Keratinocyte (primary cell): ENCODE results near the gene NDUFS2. TPM values are rescaled to one million over a fixed set of nuclear protein-coding genes. Genes with fewer than 3 reads are reported as not detected.

Source experiments
- DNase-seq: peaks from one replicate; pipeline ENCODE4 v3.0.0-alpha.2; 2011; ENCODE audit warnings: low read depth, missing footprints, low spot score
- FAIRE-seq: peaks from 2 replicates; lab custom pipeline; 2011; peaks lifted over from hg19 to GRCh38; lab: Jason Lieb, UNC
- H2AFZ ChIP-seq: 2 replicates; pipeline ENCODE4 v1.6.0; 2012; ENCODE audit warnings: low read length, control low read depth, inconsistent platforms; ENCODE audit not compliant: control insufficient read depth
- H3K27ac ChIP-seq: 2 replicates; pipeline ENCODE4 v1.5.1; 2011; ENCODE audit warnings: low read length; ENCODE audit not compliant: control insufficient read depth, insufficient read depth
- H3K27me3 ChIP-seq: 3 replicates; pipeline ENCODE4 v1.6.0; 2011; ENCODE audit warnings: low read length; ENCODE audit not compliant: control insufficient read depth, insufficient read depth; ENCODE audit errors: extremely low read depth
- H3K36me3 ChIP-seq, 2 experiments: 2 replicates in 1 of 2; 3 replicates in 1 of 2; pipeline ENCODE4 v1.5.1; 2011; ENCODE audit warnings: low read length in 2 of 2, mild to moderate bottlenecking in 1 of 2; ENCODE audit not compliant: control insufficient read depth in 2 of 2, insufficient read depth in 2 of 2; ENCODE audit errors: extremely low read depth in 1 of 2
- H3K4me1 ChIP-seq: 3 replicates; pipeline ENCODE4 v1.5.1; 2011; ENCODE audit warnings: low read length; ENCODE audit not compliant: control insufficient read depth, insufficient read depth; ENCODE audit errors: extremely low read depth
- H3K4me2 ChIP-seq: 3 replicates; pipeline ENCODE4 v1.6.0; 2011; ENCODE audit warnings: low read depth, low read length; ENCODE audit not compliant: control insufficient read depth, insufficient read depth; ENCODE audit errors: extremely low read depth
- H3K4me3 ChIP-seq, 3 experiments: fragments of 200-600 bp in 1 of 3; sonication (generic) in 1 of 3; 2 replicates in 2 of 3; 3 replicates in 1 of 3; pipeline ENCODE4 v1.5.1; 2011 to 2016; ENCODE audit warnings: low read length in 3 of 3, mild to moderate bottlenecking in 3 of 3, control low read depth in 2 of 3, inconsistent platforms in 1 of 3, low read depth in 1 of 3, mixed read lengths in 1 of 3, mixed run types in 1 of 3, moderate library complexity in 1 of 3; ENCODE audit not compliant: control insufficient read depth in 2 of 3, insufficient read depth in 2 of 3; ENCODE audit errors: extremely low read depth in 1 of 3
- H3K79me2 ChIP-seq: 2 replicates; pipeline ENCODE4 v1.6.0; 2012; ENCODE audit warnings: low read length; ENCODE audit not compliant: control insufficient read depth, insufficient read depth
- H3K9ac ChIP-seq: 3 replicates; pipeline ENCODE4 v1.6.0; 2011; ENCODE audit warnings: low read length; ENCODE audit not compliant: control insufficient read depth, insufficient read depth; ENCODE audit errors: extremely low read depth
- H3K9me1 ChIP-seq: 3 replicates; pipeline ENCODE4 v1.6.0; 2011; ENCODE audit warnings: low read length; ENCODE audit not compliant: control insufficient read depth, insufficient read depth; ENCODE audit errors: extremely low read depth
- H3K9me3 ChIP-seq: 2 replicates; pipeline ENCODE4 v1.5.1; 2012; ENCODE audit warnings: low read depth, low read length; ENCODE audit not compliant: control insufficient read depth
- H4K20me1 ChIP-seq: 3 replicates; pipeline ENCODE4 v1.6.0; 2011; ENCODE audit warnings: low read length; ENCODE audit not compliant: control insufficient read depth, insufficient read depth; ENCODE audit errors: extremely low read depth
- CTCF ChIP-seq, 3 experiments: IDR thresholded peaks in 1 of 3; conservative IDR thresholded peaks in 1 of 3; optimal IDR thresholded peaks in 1 of 3; 2 replicates in 2 of 3; 3 replicates in 1 of 3; pipeline versions ENCODE3 to v1.5.1; 2011; ENCODE audit warnings: low read length in 3 of 3, mild to moderate bottlenecking in 3 of 3, moderate library complexity in 2 of 3, control low read depth in 1 of 3, inconsistent platforms in 1 of 3; ENCODE audit not compliant: insufficient read depth in 2 of 3; ENCODE audit errors: extremely low read depth in 1 of 3
- EZH2 ChIP-seq: IDR thresholded peaks from one replicate; pipeline ENCODE4 v1.6.1; 2012; ENCODE audit warnings: inconsistent platforms, mild to moderate bottlenecking, low read length, moderate library complexity
- dilution Hi-C: fragments of 300-500 bp; cut with MboI; formaldehyde crosslinking; loops from one replicate; pipeline ENCODE4 v1.7.0; 2020; ENCODE audit warnings: low sequenced_read_pairs; ENCODE audit not compliant: extremely low pct_ligation_motif_present
- polyA plus RNA-seq, 5 experiments: library from polyadenylated mRNA; depleted of rRNA in 3 of 5; stranded (reverse) in 3 of 5; stranded (forward) in 1 of 5; unstranded in 1 of 5; fragments of >200 nt; gene quantifications; 1 replicate in 1 of 5; 2 replicates in 3 of 5; 3 replicates in 1 of 5; pipeline versions ENCODE4 v1.2.1 to v1.2.3, GENCODE V29; 2011 to 2012; ENCODE audit warnings: missing spikeins in 2 of 5, low read depth in 1 of 5, low replicate concordance in 1 of 5

Gene NDUFS2
- polyA plus RNA-seq, 1 donor (not counting 4 experiments of a cell fraction or from before 2014, with no cell fraction given) = 136 TPM

- peak within 1 kb of the TSS; percentile 97 for H2AFZ ChIP-seq
- H3K9me1 ChIP-seq = no peaks in the 10 kb centered on the region
- H4K20me1 ChIP-seq = no peaks in the 10 kb centered on the region
- no peak for DNase-seq
- no peaks in the 10 kb centered on the region for H3K9me3 ChIP-seq
- peak within 1 kb of the TSS; percentile 99 for H3K9ac ChIP-seq
- FAIRE-seq = peak; percentile 32
- dilution Hi-C loops = no loop called here
- no peaks in the 10 kb centered on the region for H3K27me3 ChIP-seq
- peak within 1 kb of the TSS; percentile 99 for H3K27ac ChIP-seq
- peaks cover 19% of the 10 kb centered on the region for H3K4me1 ChIP-seq
- TF ChIP-seq EZH2 (no peak), CTCF (optimal IDR thresholded peaks at IDR 0.05 in 1 of 3, IDR thresholded peaks at IDR 0.05 in 1 of 3, conservative IDR thresholded peaks at IDR 0.05 in 1 of 3; ENCODE audit: extremely low read depth in 1 of 3, insufficient read depth in 2 of 3, low read length in 3 of 3) (no peak)
- peaks cover 7% of the 10 kb centered on the region for H3K79me2 ChIP-seq
- H3K36me3 ChIP-seq = peaks cover 2 to 6% of the 10 kb centered on the region in 2 experiments
- H3K4me2 ChIP-seq = peak within 1 kb of the TSS; percentile 90
- H3K4me3 ChIP-seq = peak within 1 kb of the TSS; percentile 71 to 98 (median 95)
Observed at GRCh38 chr1:161153682-161154337, 48.4 kb upstream of the NDUFS2 start, which contains the start of gene UFC1. Gene UFC1, plus strand, starts transcription at chr1:161153978. Its CDS starts 20 bp downstream, at chr1:161153998.

- H3K27me3 ChIP-seq = no peaks in the 10 kb centered on the region
- H3K36me3 ChIP-seq = peaks cover 7 to 15% of the 10 kb centered on the region in 2 experiments
- dilution Hi-C loops = no loop called here
- H3K79me2 ChIP-seq = peaks cover 21% of the 10 kb centered on the region
- no peak for FAIRE-seq
- H3K9me1 ChIP-seq = no peaks in the 10 kb centered on the region
- no peak overlapping the region for H3K4me2 ChIP-seq
- no peak overlapping the region for H2AFZ ChIP-seq
- DNase-seq = no peak
- peak overlapping the region; percentile 84 for H3K27ac ChIP-seq
- H3K9me3 ChIP-seq = no peaks in the 10 kb centered on the region
- no peak overlapping the region for H3K4me3 ChIP-seq
- peaks cover 26% of the 10 kb centered on the region for H3K4me1 ChIP-seq
- no peak overlapping the region for H3K9ac ChIP-seq
- TF ChIP-seq EZH2 = no peak
- TF ChIP-seq CTCF (optimal IDR thresholded peaks at IDR 0.05 in 1 of 3, IDR thresholded peaks at IDR 0.05 in 1 of 3, conservative IDR thresholded peaks at IDR 0.05 in 1 of 3; ENCODE audit: extremely low read depth in 1 of 3, insufficient read depth in 2 of 3, low read length in 3 of 3) = no peak
- no peaks in the 10 kb centered on the region for H4K20me1 ChIP-seq
Observed at GRCh38 chr1:161157867-161158266, 44.3 kb upstream of the NDUFS2 start.
